ENCODE data around the gene APOL4. TPM values are rescaled to one million over a fixed set of nuclear protein-coding genes. Genes with fewer than 3 reads are reported as not detected.

Gene APOL4
- total RNA-seq, 4 donors from 2014 or later, result 3.3 to 7.9 (median 6.4) TPM

GRCh38 chr22:36194971-36195370, 6.6 kb downstream of the APOL4 start:
- H3K27ac ChIP-seq, result no peak overlapping the region
- no peak for DNase-seq (ENCODE audit: low spot score in 2 of 2)

GRCh38 chr22:36194385-36194784, 7.2 kb downstream of the APOL4 start:
- TF ChIP-seq EP300 (IDR thresholded peaks at IDR 0.05), result no peak
- TF ChIP-seq POLR2AphosphoS5 (IDR thresholded peaks at IDR 0.05), result no peak
- TF ChIP-seq CTCF (IDR thresholded peaks at IDR 0.05), result no peak
- TF ChIP-seq POLR2A (IDR thresholded peaks at IDR 0.05), result no peak
- 90% methylated on average over 2 of the region's 2 CpGs for WGBS
- no peak overlapping the region for H3K27ac ChIP-seq

More at GRCh38 chr22:36194971-36195370, 6.6 kb downstream of the APOL4 start:
- TF ChIP-seq POLR2A (IDR thresholded peaks at IDR 0.05), result no peak
- peak; percentile 11 to 57 for TF ChIP-seq CTCF (IDR thresholded peaks at IDR 0.05)
- no peaks in the 10 kb centered on the region for H3K27me3 ChIP-seq
- 56% methylated on average over 5 of the region's 5 CpGs for WGBS
- peaks cover 31% of the 10 kb centered on the region for H3K4me1 ChIP-seq
- no peaks in the 10 kb centered on the region for H3K9me3 ChIP-seq
- H3K4me3 ChIP-seq, result no peak overlapping the region
- no peaks in the 10 kb centered on the region for H3K36me3 ChIP-seq

GRCh38 chr22:36193577-36193976, 8.0 kb downstream of the APOL4 start:
- Histone ChIP-seq H3K27ac (no peak overlapping the region), H3K27me3 (no peaks in the 10 kb centered on the region), H3K36me3 (no peaks in the 10 kb centered on the region), H3K4me3 (no peak overlapping the region), H3K4me1 (peaks cover 31% of the 10 kb centered on the region), H3K9me3 (no peaks in the 10 kb centered on the region)
- DNase-seq (ENCODE audit: low spot score in 2 of 2), result no peak
- 58% methylated on average over 3 of the region's 3 CpGs for WGBS
- TF ChIP-seq EP300 (IDR thresholded peaks at IDR 0.05), result no peak
- no peak for TF ChIP-seq POLR2AphosphoS5 (IDR thresholded peaks at IDR 0.05)
- no peak for TF ChIP-seq CTCF (IDR thresholded peaks at IDR 0.05)
- TF ChIP-seq POLR2A (IDR thresholded peaks at IDR 0.05), result no peak

More at GRCh38 chr22:36194385-36194784, 7.2 kb downstream of the APOL4 start:
- no peak for DNase-seq (ENCODE audit: low spot score in 2 of 2)
- no peaks in the 10 kb centered on the region for H3K9me3 ChIP-seq
- H3K4me3 ChIP-seq, result no peak overlapping the region
- peaks cover 31% of the 10 kb centered on the region for H3K4me1 ChIP-seq
- H3K27me3 ChIP-seq, result no peaks in the 10 kb centered on the region
- H3K36me3 ChIP-seq, result no peaks in the 10 kb centered on the region

GRCh38 chr22:36193171-36193570, 8.4 kb downstream of the APOL4 start:
- Histone ChIP-seq H3K9me3 (no peaks in the 10 kb centered on the region), H3K4me1 (peaks cover 31% of the 10 kb centered on the region), H3K4me3 (no peak overlapping the region), H3K36me3 (no peaks in the 10 kb centered on the region), H3K27me3 (no peaks in the 10 kb centered on the region), H3K27ac (no peak overlapping the region)
- TF ChIP-seq POLR2A (IDR thresholded peaks at IDR 0.05), result no peak
- no peak for TF ChIP-seq EP300 (IDR thresholded peaks at IDR 0.05)
- TF ChIP-seq CTCF (IDR thresholded peaks at IDR 0.05), result no peak
- TF ChIP-seq POLR2AphosphoS5 (IDR thresholded peaks at IDR 0.05), result no peak
- no peak for DNase-seq (ENCODE audit: low spot score in 2 of 2)
- WGBS, result 74% methylated on average over 3 of the region's 3 CpGs

- Histone ChIP-seq H3K9me3 (no peaks in the 10 kb centered on the region), H3K27me3 (no peaks in the 10 kb centered on the region), H3K27ac (no peak overlapping the region), H3K4me3 (no peak overlapping the region), H3K36me3 (no peaks in the 10 kb centered on the region), H3K4me1 (peaks cover 24% of the 10 kb centered on the region)
- DNase-seq (ENCODE audit: low spot score in 2 of 2), result no peak
- 75% methylated on average over 4 of the region's 4 CpGs for WGBS
- TF ChIP-seq POLR2A (IDR thresholded peaks at IDR 0.05), result no peak
- TF ChIP-seq EP300 (IDR thresholded peaks at IDR 0.05), result no peak
- TF ChIP-seq POLR2AphosphoS5 (IDR thresholded peaks at IDR 0.05), result no peak
- no peak for TF ChIP-seq CTCF (IDR thresholded peaks at IDR 0.05)
These were observed 9.1 kb downstream of the APOL4 start for GRCh38 chr22:36192542-36192941.
